HG03571 (cell line): ENCODE data around the gene PNLDC1.

Experiments used
- ATAC-seq: cut with Tn5 transposase; IDR thresholded peaks from one replicate; pipeline ENCODE4 v1.9.1; 2021; ENCODE audit not compliant: unreplicated experiment

The PNLDC1 gene

GRCh38 chr6:159800141-159800865, at the start of gene PNLDC1:
Gene PNLDC1 (plus strand): TSS chr6:159800276. CDS start chr6:159800308, 32 bp downstream.
- ATAC-seq = no peak

GRCh38 chr6:159751448-159751847, 48.6 kb upstream of the PNLDC1 start:
- ATAC-seq = no peak

- no peak for ATAC-seq
Observed at GRCh38 chr6:159753081-159753872, 46.8 kb upstream of the PNLDC1 start.

- no peak for ATAC-seq
Observed at GRCh38 chr6:159754401-159754800, 45.7 kb upstream of the PNLDC1 start.

- ATAC-seq = no peak
Observed at GRCh38 chr6:159754959-159755914, 44.8 kb upstream of the PNLDC1 start.

- ATAC-seq = no peak
Observed at GRCh38 chr6:159756508-159756907, 43.6 kb upstream of the PNLDC1 start.

- ATAC-seq = no peak
Observed at GRCh38 chr6:159758031-159759001, 41.8 kb upstream of the PNLDC1 start.

- no peak for ATAC-seq
Observed at GRCh38 chr6:159759645-159760044, 40.4 kb upstream of the PNLDC1 start.

GRCh38 chr6:159760602-159761057, 39.4 kb upstream of the PNLDC1 start:
- no peak for ATAC-seq

- ATAC-seq = no peak
Observed at GRCh38 chr6:159761129-159761872, 38.8 kb upstream of the PNLDC1 start.

- peak; percentile 96 for ATAC-seq
Observed at GRCh38 chr6:159761873-159762680, 38.0 kb upstream of the PNLDC1 start, which contains the start of gene ACAT2. Gene ACAT2 (plus strand): TSS chr6:159762045. CDS start chr6:159762088, 43 bp downstream.

GRCh38 chr6:159762681-159763293, 37.3 kb upstream of the PNLDC1 start:
- ATAC-seq = peak; percentile 3

- no peak for ATAC-seq
Observed at GRCh38 chr6:159766906-159767305, 33.2 kb upstream of the PNLDC1 start.

- no peak for ATAC-seq
Observed at GRCh38 chr6:159769470-159769869, 30.6 kb upstream of the PNLDC1 start.

- no peak for ATAC-seq
Observed at GRCh38 chr6:159772196-159772595, 27.9 kb upstream of the PNLDC1 start.

- ATAC-seq = no peak
Observed at GRCh38 chr6:159777240-159777904, 22.7 kb upstream of the PNLDC1 start.

GRCh38 chr6:159778131-159778530, 21.9 kb upstream of the PNLDC1 start:
- no peak for ATAC-seq
